WTC11 (cell line): ENCODE results near the gene STS. TPM values are rescaled to one million over a fixed set of nuclear protein-coding genes. Genes with fewer than 3 reads are reported as not detected.

Source experiments
- ATAC-seq: fragments of 200-7000 bp; cut with Tn5 transposase; 2 replicates; pipeline ENCODE4 v1.10.0; 2021; ENCODE audit warnings: mild to moderate bottlenecking, moderate library complexity
- CTCF ChIA-PET: fragments of 300-600 bp; sonication (Branson Sonifier 250); formaldehyde crosslinking; loops from one replicate; lab custom pipeline; 2021; ENCODE audit warnings: antibody characterized with exemption; lab: Charles Lee
- POLR2A ChIA-PET: fragments of 350-600 bp; sonication (Branson Sonifier 250); formaldehyde crosslinking; loops from one replicate; lab custom pipeline; 2021; ENCODE audit warnings: antibody characterized with exemption; lab: Charles Lee
- DNase-seq: peaks from one replicate; pipeline ENCODE4 v3.0.0; 2021; ENCODE audit warnings: low spot score
- H3K27ac Mint-ChIP-seq: 2 replicates; pipeline ENCODE4 v1.8.0; 2021; ENCODE audit warnings: mixed read lengths
- H3K27me3 Mint-ChIP-seq: 2 replicates; pipeline ENCODE4 v1.8.0; 2021; ENCODE audit warnings: low read depth, mild to moderate bottlenecking, moderate library complexity, mixed read lengths
- H3K36me3 Mint-ChIP-seq: 2 replicates; pipeline ENCODE4 v1.8.0; 2021; ENCODE audit warnings: mixed read lengths
- H3K4me1 Mint-ChIP-seq: 2 replicates; pipeline ENCODE4 v1.8.0; 2022; ENCODE audit warnings: mixed read lengths
- H3K4me3 Mint-ChIP-seq: 2 replicates; pipeline ENCODE4 v1.8.0; 2021; ENCODE audit warnings: mild to moderate bottlenecking, moderate library complexity, mixed read lengths
- H3K9me3 Mint-ChIP-seq: 2 replicates; pipeline ENCODE4 v1.8.0; 2021; ENCODE audit warnings: mixed read lengths
- AFF4 ChIP-seq: sonication (generic); formaldehyde crosslinking; IDR thresholded peaks from 2 replicates; pipeline ENCODE4 v1.8.1; 2023; ENCODE audit warnings: mild to moderate bottlenecking, missing genetic modification reagents, borderline replicate concordance
- AR ChIP-seq: fragments of 250-450 bp; sonication (Bioruptor Pico); IDR thresholded peaks from 2 replicates; pipeline ENCODE4 v1.9.0; 2021; ENCODE audit warnings: mild to moderate bottlenecking
- ARID4B ChIP-seq: sonication (generic); formaldehyde crosslinking; IDR thresholded peaks from 2 replicates; pipeline ENCODE4 v1.8.0; 2023; ENCODE audit warnings: missing genetic modification reagents, mild to moderate bottlenecking, borderline replicate concordance
- CREB1 ChIP-seq: sonication (generic); formaldehyde crosslinking; IDR thresholded peaks from 2 replicates; pipeline ENCODE4 v1.8.0; 2023; ENCODE audit warnings: mild to moderate bottlenecking, missing genetic modification reagents
- CTCF ChIP-seq: fragments of 200-600 bp; IDR thresholded peaks from 2 replicates; pipeline ENCODE4 v1.8.0; 2022; ENCODE audit warnings: antibody characterized with exemption
- E2F1 ChIP-seq: sonication (generic); formaldehyde crosslinking; IDR thresholded peaks from 2 replicates; pipeline ENCODE4 v1.8.0; 2022; ENCODE audit warnings: mild to moderate bottlenecking, missing genetic modification reagents
- E2F5 ChIP-seq: sonication (generic); formaldehyde crosslinking; IDR thresholded peaks from 2 replicates; pipeline ENCODE4 v1.8.1; 2022; ENCODE audit warnings: mild to moderate bottlenecking, moderate library complexity, missing genetic modification reagents
- GRHL2 ChIP-seq: fragments of 250-450 bp; sonication (Bioruptor Pico); IDR thresholded peaks from 2 replicates; pipeline ENCODE4 v1.8.0; 2022; ENCODE audit warnings: mild to moderate bottlenecking, moderate library complexity; ENCODE audit not compliant: insufficient replicate concordance, severe bottlenecking
- NFYB ChIP-seq: sonication (generic); formaldehyde crosslinking; conservative IDR thresholded peaks from 2 replicates; pipeline ENCODE4 v1.8.0; 2022; ENCODE audit warnings: low read depth, missing genetic modification reagents
- OVOL2 ChIP-seq: fragments of 250-450 bp; sonication (Bioruptor Pico); IDR thresholded peaks from 2 replicates; pipeline ENCODE4 v1.9.0; 2021; ENCODE audit warnings: mild to moderate bottlenecking, borderline replicate concordance
- ZNF423 ChIP-seq: fragments of 250-450 bp; sonication (Bioruptor Pico); IDR thresholded peaks from 2 replicates; pipeline ENCODE4 v2.1.2; 2022; ENCODE audit warnings: mild to moderate bottlenecking, moderate library complexity
- total RNA-seq: library from RNA; stranded (reverse); gene quantifications from 3 replicates; pipeline ENCODE4 v1.2.3, GENCODE V29; 2021

The STS gene
- total RNA-seq, 1 experiment from 2014 or later, result 1.3 TPM

GRCh38 chrX:7120878-7121219 lies 26.7 kb upstream of the STS start:
- Mint-ChIP-seq H3K36me3 (peaks cover 5% of the 10 kb centered on the region; the same call in 1 of the 2 replicates), H3K4me1 (peaks cover 35% of the 10 kb centered on the region), H3K4me3 (no peak overlapping the region), H3K27ac (no peak overlapping the region), H3K27me3 (no peaks in the 10 kb centered on the region), H3K9me3 (peaks cover 7% of the 10 kb centered on the region)
- ChIA-PET CTCF (no interaction called here), POLR2A (no interaction called here)
- TF ChIP-seq ZNF423 (no peak), GRHL2 (CRISPR knock-in tag) (no peak), CREB1 (CRISPR knock-in tag) (no peak), E2F5 (CRISPR knock-in tag) (no peak), NFYB (CRISPR knock-in tag) (no peak), AR (CRISPR knock-in tag) (no peak), OVOL2 (CRISPR knock-in tag) (no peak), ARID4B (CRISPR knock-in tag) (no peak), CTCF (no peak), AFF4 (CRISPR knock-in tag) (no peak), E2F1 (CRISPR knock-in tag) (no peak)
- ATAC-seq, result no peak
- DNase-seq, result no peak
